GM18526 (cell line): ENCODE results near the gene CPLANE2.

Experiments
- POLR2A ChIP-seq: IDR thresholded peaks from 3 replicates; pipeline ENCODE4 v1.6.1; 2011; ENCODE audit not compliant: insufficient read length; ENCODE audit errors: extremely low read depth

Gene CPLANE2

GRCh38 chr1:16241221-16241708 is 4.3 kb upstream of the CPLANE2 start:
- no peak for TF ChIP-seq POLR2A

GRCh38 chr1:16239972-16240491 is 3.0 kb upstream of the CPLANE2 start:
- no peak for TF ChIP-seq POLR2A

GRCh38 chr1:16237343-16237830 is 404 bp upstream of the CPLANE2 start:
- no peak for TF ChIP-seq POLR2A

- no peak for TF ChIP-seq POLR2A
These were observed 956 bp downstream of the CPLANE2 start for GRCh38 chr1:16235944-16236510.

- no peak for TF ChIP-seq POLR2A
These were observed 1.6 kb downstream of the CPLANE2 start for GRCh38 chr1:16235347-16235746.

GRCh38 chr1:16233431-16233830 is 3.6 kb downstream of the CPLANE2 start:
- TF ChIP-seq POLR2A = no peak

- no peak for TF ChIP-seq POLR2A
These were observed 4.7 kb downstream of the CPLANE2 start for GRCh38 chr1:16232316-16232710.

GRCh38 chr1:16231331-16232315 is 5.4 kb downstream of the CPLANE2 start:
- TF ChIP-seq POLR2A = no peak

- no peak for TF ChIP-seq POLR2A
These were observed 6.2 kb downstream of the CPLANE2 start for GRCh38 chr1:16230744-16231143.

- no peak for TF ChIP-seq POLR2A
These were observed 6.8 kb downstream of the CPLANE2 start for GRCh38 chr1:16229976-16230740.

GRCh38 chr1:16226490-16227179 is 10.3 kb downstream of the CPLANE2 start:
- TF ChIP-seq POLR2A = no peak

GRCh38 chr1:16226129-16226489 is 10.9 kb downstream of the CPLANE2 start:
- no peak for TF ChIP-seq POLR2A

GRCh38 chr1:16224472-16224871 is 12.5 kb downstream of the CPLANE2 start:
- TF ChIP-seq POLR2A = no peak

- TF ChIP-seq POLR2A = no peak
These were observed 15.5 kb downstream of the CPLANE2 start for GRCh38 chr1:16221499-16221898.
